SK-N-SH treated with all-trans-retinoic acid at 6 μM for 48 hours (cell line): ENCODE data around the gene METTL8.

Experiments used
- ATAC-seq: fragments of 200-7000 bp; cut with Tn5 transposase; 3 replicates; pipeline ENCODE4 v1.9.1; 2020; ENCODE audit warnings: mild to moderate bottlenecking, moderate library complexity
- ARNTL ChIP-seq: fragments of 450-650 bp; formaldehyde crosslinking; IDR thresholded peaks from 2 replicates; pipeline ENCODE4 v1.5.0; 2020; ENCODE audit warnings: low read depth, mild to moderate bottlenecking, moderate library complexity, borderline replicate concordance
- BACH2 ChIP-seq: fragments of 250-450 bp; sonication (Bioruptor Pico); IDR thresholded peaks from 2 replicates; pipeline ENCODE4 v1.9.0; 2021; ENCODE audit warnings: mild to moderate bottlenecking, borderline replicate concordance
- CREB5 ChIP-seq: fragments of 250-450 bp; sonication (Bioruptor Pico); IDR thresholded peaks from 2 replicates; pipeline ENCODE4 v1.5.1; 2020; ENCODE audit warnings: low read depth, mild to moderate bottlenecking, moderate library complexity
- CSDC2 ChIP-seq: fragments of 250-450 bp; sonication (Bioruptor Pico); IDR thresholded peaks from 2 replicates; pipeline ENCODE4 v1.5.0; 2020; ENCODE audit warnings: mild to moderate bottlenecking, moderate library complexity
- CSRNP3 ChIP-seq: fragments of 250-450 bp; sonication (Bioruptor Pico); IDR thresholded peaks from 2 replicates; pipeline ENCODE4 v1.5.1; 2021; ENCODE audit warnings: mild to moderate bottlenecking, moderate library complexity
- ESRRG ChIP-seq: fragments of 250-450 bp; sonication (Bioruptor Pico); IDR thresholded peaks from 2 replicates; pipeline ENCODE4 v1.6.1; 2021; ENCODE audit warnings: mild to moderate bottlenecking
- GLIS3 ChIP-seq: fragments of 250-450 bp; sonication (Bioruptor Pico); IDR thresholded peaks from 2 replicates; pipeline ENCODE4 v1.5.0; 2020; ENCODE audit warnings: mild to moderate bottlenecking, moderate library complexity
- ISL1 ChIP-seq: fragments of 250-450 bp; sonication (Bioruptor Pico); IDR thresholded peaks from 2 replicates; pipeline ENCODE4 v2.1.2; 2022; ENCODE audit warnings: mild to moderate bottlenecking, moderate library complexity
- OSR1 ChIP-seq: fragments of 250-450 bp; sonication (Bioruptor Pico); IDR thresholded peaks from 2 replicates; pipeline ENCODE4 v1.8.0; 2022; ENCODE audit warnings: moderate library complexity, mild to moderate bottlenecking, inconsistent platforms
- PATZ1 ChIP-seq: fragments of 250-450 bp; sonication (Bioruptor Pico); IDR thresholded peaks from 2 replicates; pipeline ENCODE4 v1.8.0; 2020; ENCODE audit warnings: mild to moderate bottlenecking, moderate library complexity, borderline replicate concordance
- RARB ChIP-seq: fragments of 250-450 bp; sonication (Bioruptor Pico); IDR thresholded peaks from 2 replicates; pipeline ENCODE4 v1.8.0; 2021; ENCODE audit warnings: mild to moderate bottlenecking, moderate library complexity
- SNAI2 ChIP-seq: fragments of 250-450 bp; sonication (Bioruptor Pico); IDR thresholded peaks from 2 replicates; pipeline ENCODE4 v1.5.0; 2020; ENCODE audit warnings: mild to moderate bottlenecking, moderate library complexity
- TCF4 ChIP-seq: fragments of 250-450 bp; sonication (Bioruptor Pico); IDR thresholded peaks from 2 replicates; pipeline ENCODE4 v1.8.0; 2021; ENCODE audit warnings: mild to moderate bottlenecking, moderate library complexity, borderline replicate concordance
- TOX ChIP-seq: fragments of 250-450 bp; sonication (Bioruptor Pico); IDR thresholded peaks from 2 replicates; pipeline ENCODE4 v1.8.0; 2021; ENCODE audit warnings: mild to moderate bottlenecking, moderate library complexity, borderline replicate concordance
- ZC3H10 ChIP-seq: fragments of 250-450 bp; sonication (Bioruptor Pico); IDR thresholded peaks from 2 replicates; pipeline ENCODE4 v1.5.1; 2021; ENCODE audit warnings: mild to moderate bottlenecking, moderate library complexity
- ZFP3 ChIP-seq: fragments of 250-450 bp; sonication (Bioruptor Pico); IDR thresholded peaks from 2 replicates; pipeline ENCODE4 v1.5.0; 2020; ENCODE audit warnings: mild to moderate bottlenecking, moderate library complexity
- ZFP30 ChIP-seq: fragments of 450-650 bp; formaldehyde crosslinking; IDR thresholded peaks from 2 replicates; pipeline ENCODE4 v1.5.0; 2022; ENCODE audit warnings: mild to moderate bottlenecking, moderate library complexity
- ZNF565 ChIP-seq: fragments of 450-650 bp; formaldehyde crosslinking; conservative IDR thresholded peaks from 2 replicates; pipeline ENCODE4 v1.5.0; 2020; ENCODE audit warnings: low read depth, mild to moderate bottlenecking, moderate library complexity
- ZNF8 ChIP-seq: fragments of 450-650 bp; formaldehyde crosslinking; IDR thresholded peaks from 2 replicates; pipeline ENCODE4 v1.5.0; 2020; ENCODE audit warnings: mild to moderate bottlenecking, moderate library complexity
- TF ChIP-seq, protein P1 (sequence below): fragments of 250-450 bp; sonication (Bioruptor Pico); IDR thresholded peaks from 2 replicates; pipeline ENCODE4 v1.8.0; 2021; ENCODE audit warnings: low read depth, mild to moderate bottlenecking, moderate library complexity, borderline replicate concordance
- TF ChIP-seq, protein P2 (sequence below): fragments of 250-450 bp; sonication (Bioruptor Pico); IDR thresholded peaks from 2 replicates; pipeline ENCODE4 v1.5.0; 2020; ENCODE audit warnings: mild to moderate bottlenecking, moderate library complexity

The METTL8 gene

DNA sequence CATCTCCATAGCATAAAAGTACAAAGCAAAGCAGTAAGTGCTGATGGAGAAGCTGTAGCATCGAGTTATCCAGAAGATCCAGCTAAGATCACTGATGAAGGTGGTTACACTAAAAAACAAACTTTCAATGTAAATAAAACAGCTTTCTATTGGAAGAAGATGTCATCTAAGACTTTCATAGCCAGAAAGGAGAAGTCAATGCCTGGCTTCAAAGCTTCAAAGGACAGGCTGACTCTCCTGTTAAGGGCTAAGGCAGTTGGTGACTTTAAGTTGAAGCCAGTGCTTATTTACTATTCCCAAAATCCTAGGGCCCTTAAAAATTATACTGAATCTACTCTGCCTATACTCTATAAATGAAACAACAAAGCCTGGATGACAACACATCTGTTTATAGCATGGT lies 44.0 kb downstream of the METTL8 start (continued):
- TF ChIP-seq, protein P1, sequence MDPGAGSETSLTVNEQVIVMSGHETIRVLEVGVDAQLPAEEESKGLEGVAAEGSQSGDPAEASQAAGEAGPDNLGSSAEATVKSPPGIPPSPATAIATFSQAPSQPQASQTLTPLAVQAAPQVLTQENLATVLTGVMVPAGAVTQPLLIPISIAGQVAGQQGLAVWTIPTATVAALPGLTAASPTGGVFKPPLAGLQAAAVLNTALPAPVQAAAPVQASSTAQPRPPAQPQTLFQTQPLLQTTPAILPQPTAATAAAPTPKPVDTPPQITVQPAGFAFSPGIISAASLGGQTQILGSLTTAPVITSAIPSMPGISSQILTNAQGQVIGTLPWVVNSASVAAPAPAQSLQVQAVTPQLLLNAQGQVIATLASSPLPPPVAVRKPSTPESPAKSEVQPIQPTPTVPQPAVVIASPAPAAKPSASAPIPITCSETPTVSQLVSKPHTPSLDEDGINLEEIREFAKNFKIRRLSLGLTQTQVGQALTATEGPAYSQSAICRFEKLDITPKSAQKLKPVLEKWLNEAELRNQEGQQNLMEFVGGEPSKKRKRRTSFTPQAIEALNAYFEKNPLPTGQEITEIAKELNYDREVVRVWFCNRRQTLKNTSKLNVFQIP (CRISPR knock-in tag) = no peak
- TF ChIP-seq TOX (CRISPR knock-in tag) = no peak
- TF ChIP-seq GLIS3 = no peak
- no peak for TF ChIP-seq ZC3H10 (CRISPR knock-in tag)
- TF ChIP-seq CREB5 (CRISPR knock-in tag) = no peak

- no peak for ATAC-seq
- TF ChIP-seq, protein P1 (CRISPR knock-in tag) = no peak
- TF ChIP-seq BACH2 (CRISPR knock-in tag) (no peak), ZNF565 (no peak), CSRNP3 (CRISPR knock-in tag) (no peak), ARNTL (CRISPR knock-in tag) (no peak), OSR1 (no peak), ESRRG (CRISPR knock-in tag) (no peak), ZC3H10 (CRISPR knock-in tag) (no peak)
These were observed 44.5 kb downstream of the METTL8 start for GRCh38 chr2:171389325-171389724.

DNA sequence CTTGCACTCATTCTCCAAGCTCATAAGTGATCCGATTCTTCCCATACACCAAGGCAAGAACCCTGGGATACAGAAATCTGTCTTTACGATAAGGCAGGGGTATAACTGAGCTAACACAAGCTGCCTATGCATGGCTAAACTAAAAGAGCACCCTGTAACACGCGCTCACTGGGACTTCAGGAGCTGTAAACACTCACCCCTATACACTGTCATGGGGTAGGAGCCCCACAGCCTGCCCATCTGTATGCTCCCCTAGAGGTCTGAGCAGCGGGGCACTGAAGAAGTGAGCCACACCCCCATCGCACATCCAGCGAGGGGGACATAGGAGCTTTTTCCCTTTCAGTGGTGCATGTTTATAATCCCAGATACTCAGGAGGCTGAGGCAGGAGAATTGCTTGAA lies 46.7 kb downstream of the METTL8 start:
- TF ChIP-seq CSRNP3 (CRISPR knock-in tag) (no peak), ZNF8 (no peak), CSDC2 (no peak), CREB5 (CRISPR knock-in tag) (no peak), TCF4 (CRISPR knock-in tag) (no peak), RARB (CRISPR knock-in tag) (no peak), TOX (CRISPR knock-in tag) (no peak), ZFP30 (CRISPR knock-in tag) (no peak)
- ATAC-seq = no peak

- ATAC-seq = no peak
- TF ChIP-seq ESRRG (CRISPR knock-in tag) (no peak), OSR1 (no peak), PATZ1 (CRISPR knock-in tag) (no peak), ZFP3 (CRISPR knock-in tag) (no peak), GLIS3 (no peak), ISL1 (CRISPR knock-in tag) (no peak), TCF4 (CRISPR knock-in tag) (no peak), BACH2 (CRISPR knock-in tag) (no peak), SNAI2 (CRISPR knock-in tag) (no peak)
- TF ChIP-seq, protein P1 (CRISPR knock-in tag) = no peak
- TF ChIP-seq, protein P2, sequence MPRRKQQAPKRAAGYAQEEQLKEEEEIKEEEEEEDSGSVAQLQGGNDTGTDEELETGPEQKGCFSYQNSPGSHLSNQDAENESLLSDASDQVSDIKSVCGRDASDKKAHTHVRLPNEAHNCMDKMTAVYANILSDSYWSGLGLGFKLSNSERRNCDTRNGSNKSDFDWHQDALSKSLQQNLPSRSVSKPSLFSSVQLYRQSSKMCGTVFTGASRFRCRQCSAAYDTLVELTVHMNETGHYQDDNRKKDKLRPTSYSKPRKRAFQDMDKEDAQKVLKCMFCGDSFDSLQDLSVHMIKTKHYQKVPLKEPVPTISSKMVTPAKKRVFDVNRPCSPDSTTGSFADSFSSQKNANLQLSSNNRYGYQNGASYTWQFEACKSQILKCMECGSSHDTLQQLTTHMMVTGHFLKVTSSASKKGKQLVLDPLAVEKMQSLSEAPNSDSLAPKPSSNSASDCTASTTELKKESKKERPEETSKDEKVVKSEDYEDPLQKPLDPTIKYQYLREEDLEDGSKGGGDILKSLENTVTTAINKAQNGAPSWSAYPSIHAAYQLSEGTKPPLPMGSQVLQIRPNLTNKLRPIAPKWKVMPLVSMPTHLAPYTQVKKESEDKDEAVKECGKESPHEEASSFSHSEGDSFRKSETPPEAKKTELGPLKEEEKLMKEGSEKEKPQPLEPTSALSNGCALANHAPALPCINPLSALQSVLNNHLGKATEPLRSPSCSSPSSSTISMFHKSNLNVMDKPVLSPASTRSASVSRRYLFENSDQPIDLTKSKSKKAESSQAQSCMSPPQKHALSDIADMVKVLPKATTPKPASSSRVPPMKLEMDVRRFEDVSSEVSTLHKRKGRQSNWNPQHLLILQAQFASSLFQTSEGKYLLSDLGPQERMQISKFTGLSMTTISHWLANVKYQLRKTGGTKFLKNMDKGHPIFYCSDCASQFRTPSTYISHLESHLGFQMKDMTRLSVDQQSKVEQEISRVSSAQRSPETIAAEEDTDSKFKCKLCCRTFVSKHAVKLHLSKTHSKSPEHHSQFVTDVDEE (CRISPR knock-in tag) = no peak
These were observed 47.2 kb downstream of the METTL8 start for GRCh38 chr2:171386627-171387026.
